ENCODE results near the gene PRKAG2.

DNA sequence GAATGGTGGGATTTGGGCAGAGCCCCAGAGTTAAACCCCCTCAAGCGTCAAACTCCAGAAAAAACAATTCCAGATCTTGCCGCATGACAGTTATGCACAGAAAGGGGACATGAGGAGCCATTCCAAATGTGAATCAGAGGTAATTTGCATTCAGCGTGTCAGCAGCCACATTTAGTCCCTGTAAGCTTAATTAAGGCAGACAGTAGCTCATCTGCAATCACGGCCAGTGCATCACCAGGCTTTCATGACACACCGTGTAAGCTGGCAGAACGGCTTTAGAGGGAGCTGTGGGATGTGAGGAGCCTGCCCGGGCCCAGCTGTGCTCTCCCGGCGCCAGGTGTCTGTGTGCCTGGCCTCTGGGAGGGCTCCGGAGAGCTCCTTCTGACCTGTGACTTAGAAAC is 18.7 kb upstream of the PRKAG2 start:
- no peak for TF ChIP-seq POLR2A (IDR thresholded peaks at IDR 0.05)
- TF ChIP-seq, protein P1, sequence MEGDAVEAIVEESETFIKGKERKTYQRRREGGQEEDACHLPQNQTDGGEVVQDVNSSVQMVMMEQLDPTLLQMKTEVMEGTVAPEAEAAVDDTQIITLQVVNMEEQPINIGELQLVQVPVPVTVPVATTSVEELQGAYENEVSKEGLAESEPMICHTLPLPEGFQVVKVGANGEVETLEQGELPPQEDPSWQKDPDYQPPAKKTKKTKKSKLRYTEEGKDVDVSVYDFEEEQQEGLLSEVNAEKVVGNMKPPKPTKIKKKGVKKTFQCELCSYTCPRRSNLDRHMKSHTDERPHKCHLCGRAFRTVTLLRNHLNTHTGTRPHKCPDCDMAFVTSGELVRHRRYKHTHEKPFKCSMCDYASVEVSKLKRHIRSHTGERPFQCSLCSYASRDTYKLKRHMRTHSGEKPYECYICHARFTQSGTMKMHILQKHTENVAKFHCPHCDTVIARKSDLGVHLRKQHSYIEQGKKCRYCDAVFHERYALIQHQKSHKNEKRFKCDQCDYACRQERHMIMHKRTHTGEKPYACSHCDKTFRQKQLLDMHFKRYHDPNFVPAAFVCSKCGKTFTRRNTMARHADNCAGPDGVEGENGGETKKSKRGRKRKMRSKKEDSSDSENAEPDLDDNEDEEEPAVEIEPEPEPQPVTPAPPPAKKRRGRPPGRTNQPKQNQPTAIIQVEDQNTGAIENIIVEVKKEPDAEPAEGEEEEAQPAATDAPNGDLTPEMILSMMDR (IDR thresholded peaks at IDR 0.05): no peak
